KOPT-K1 (cell line): Measurements from ENCODE around the gene DAB2IP.
A peak's percentile ranks its signal among the peaks of the same experiment; 100 is the strongest.
"Not testable (repeated sequence)": the region's sequence is repeated elsewhere in the genome, so short reads cannot be mapped to it uniquely, and the experiment has no call there.

ENCODE experiments used
- H3K27ac ChIP-seq: fragments of 200-600 bp; sonication (generic); 2 replicates; pipeline ENCODE4 v1.5.1; 2016; ENCODE audit warnings: antibody characterized with exemption, mild to moderate bottlenecking, low read depth, low read length; ENCODE audit not compliant: poor library complexity, severe bottlenecking
- H3K36me3 ChIP-seq: fragments of 200-600 bp; sonication (generic); 2 replicates; pipeline ENCODE4 v1.5.1; 2017; ENCODE audit warnings: antibody characterized with exemption, mild to moderate bottlenecking, low read length, moderate library complexity; ENCODE audit not compliant: insufficient read depth
- H3K9me3 ChIP-seq: fragments of 200-600 bp; sonication (generic); 2 replicates; pipeline ENCODE4 v1.5.1; 2017; ENCODE audit warnings: antibody characterized with exemption, low read length, mild to moderate bottlenecking; ENCODE audit not compliant: insufficient read depth, poor library complexity, severe bottlenecking

The DAB2IP gene

DNA sequence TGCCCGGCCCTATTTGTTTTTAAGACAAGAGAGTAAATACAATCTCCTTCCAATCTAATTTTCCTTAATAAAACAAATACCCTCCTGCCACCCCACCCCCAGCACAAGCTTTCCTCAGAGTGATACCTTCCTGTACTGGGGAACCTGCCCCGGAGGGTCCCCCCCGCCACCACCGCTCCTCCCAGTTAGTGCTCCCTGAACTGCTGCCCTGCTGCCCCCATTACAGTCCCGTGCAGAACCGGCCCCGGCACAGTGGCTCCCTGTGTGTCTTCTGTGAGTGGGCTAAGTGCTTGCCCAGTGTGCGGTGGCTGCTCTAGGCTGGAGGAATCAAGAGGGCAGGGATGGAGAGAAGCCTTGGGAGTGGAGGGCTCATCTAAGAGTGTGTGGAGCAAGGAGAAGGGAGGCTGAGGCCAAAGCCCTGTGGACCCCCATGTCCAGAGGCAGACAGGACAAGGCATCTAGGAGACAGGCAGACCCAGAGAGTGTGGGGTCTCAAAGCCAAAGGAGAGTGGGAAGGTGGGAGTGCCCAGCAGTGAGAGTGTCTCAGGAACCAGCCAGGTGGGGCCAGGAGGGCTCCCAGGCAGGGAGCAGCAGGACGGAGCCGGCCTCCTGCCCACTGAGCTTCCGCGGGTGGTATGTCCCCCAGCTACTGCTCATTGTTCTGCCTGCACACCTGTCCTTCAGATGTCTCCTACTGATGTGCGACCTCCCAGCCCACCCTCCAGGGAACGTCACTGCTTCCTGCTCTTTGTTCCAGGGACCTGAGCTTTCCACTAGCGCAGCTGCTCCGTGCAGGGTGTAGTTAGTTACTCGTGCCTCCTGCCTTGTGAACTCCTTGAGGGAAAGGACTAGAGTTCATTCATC lies 129.0 kb downstream of the DAB2IP start:
- no peaks in the 10 kb centered on the region for H3K9me3 ChIP-seq
- no peaks in the 10 kb centered on the region for H3K36me3 ChIP-seq
- no peak overlapping the region for H3K27ac ChIP-seq

DNA sequence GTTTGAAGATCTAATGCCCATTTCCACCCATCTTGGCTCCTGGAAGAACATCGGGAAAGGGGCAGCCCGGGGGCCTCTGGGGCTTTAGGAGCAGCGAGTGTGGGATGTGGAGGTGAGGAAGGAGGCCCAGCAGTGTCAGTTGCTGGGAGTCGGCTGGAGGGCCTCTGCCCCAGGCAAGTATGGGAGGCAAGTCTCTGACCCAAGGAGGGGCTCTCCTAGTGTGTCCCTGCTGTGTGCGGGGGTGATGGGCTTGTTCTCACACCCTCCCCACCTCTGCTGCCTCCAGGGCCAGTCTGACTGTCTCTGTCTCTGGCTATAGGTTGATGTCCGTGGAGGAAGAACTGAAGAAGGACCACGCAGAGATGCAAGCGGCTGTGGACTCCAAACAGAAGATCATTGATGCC lies 129.7 kb downstream of the DAB2IP start:
- Histone ChIP-seq H3K36me3 (no peaks in the 10 kb centered on the region), H3K9me3 (no peaks in the 10 kb centered on the region), H3K27ac (no peak overlapping the region)

GRCh38 chr9:121781701-121782464 lies 130.4 kb downstream of the DAB2IP start:
- no peak overlapping the region for H3K27ac ChIP-seq
- H3K36me3 ChIP-seq: no peaks in the 10 kb centered on the region
- H3K9me3 ChIP-seq: no peaks in the 10 kb centered on the region

DNA sequence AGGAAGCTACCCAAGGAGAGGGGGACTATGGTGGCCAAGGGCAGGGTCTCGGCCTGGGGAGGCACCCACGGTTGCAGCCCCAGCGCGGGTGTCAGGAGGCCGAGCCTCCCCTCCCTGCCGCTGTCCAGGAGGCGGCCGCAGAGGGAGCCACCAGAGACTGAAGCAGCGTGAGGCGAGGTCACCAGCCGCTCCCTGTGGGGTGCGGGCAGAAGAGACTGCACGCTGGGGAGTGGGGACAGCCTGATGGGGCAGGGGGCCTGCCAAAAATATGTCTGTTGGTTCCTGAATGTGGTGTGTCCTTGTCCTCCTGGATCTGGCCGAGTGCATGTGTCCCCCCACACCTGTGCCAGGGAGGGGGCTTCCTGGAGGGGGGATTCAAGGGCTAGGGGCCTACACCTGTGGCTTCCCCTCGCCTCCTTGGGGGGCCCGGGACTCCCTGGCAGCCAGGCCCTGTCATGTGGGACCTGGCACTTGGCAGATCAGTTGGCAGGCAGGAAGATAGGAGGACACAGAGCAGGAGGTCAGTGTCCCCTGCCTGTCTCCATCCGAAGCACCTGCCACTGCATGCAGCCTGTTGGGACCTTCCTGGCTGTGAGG lies 131.2 kb downstream of the DAB2IP start:
- no peaks in the 10 kb centered on the region for H3K9me3 ChIP-seq
- H3K36me3 ChIP-seq: no peaks in the 10 kb centered on the region
- peak overlapping the region; percentile 81 for H3K27ac ChIP-seq

DNA sequence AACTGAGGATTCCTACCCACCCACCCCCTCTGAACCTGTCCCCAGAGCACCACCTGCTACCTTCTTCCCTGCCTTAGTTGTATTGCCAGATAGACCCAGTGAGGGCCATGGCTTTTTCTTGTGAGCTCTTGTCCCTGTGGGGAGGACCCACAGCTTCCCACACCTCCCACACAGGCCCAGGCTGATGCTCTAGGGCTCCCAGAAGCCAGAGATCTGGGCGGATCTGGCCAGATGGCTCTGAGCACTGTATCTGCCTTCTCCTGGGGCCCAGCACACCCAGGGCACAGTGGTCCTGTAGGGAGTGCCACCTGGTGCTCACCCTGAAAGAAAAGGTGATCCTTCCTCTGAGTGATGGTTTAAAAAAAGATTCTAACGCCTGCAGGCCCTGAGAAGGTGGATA lies 131.7 kb downstream of the DAB2IP start:
- H3K36me3 ChIP-seq: no peaks in the 10 kb centered on the region
- H3K9me3 ChIP-seq: no peaks in the 10 kb centered on the region
- peak overlapping the region; percentile 81 for H3K27ac ChIP-seq

- no peaks in the 10 kb centered on the region for H3K36me3 ChIP-seq
- peak overlapping the region; percentile 81 for H3K27ac ChIP-seq
- H3K9me3 ChIP-seq: no peaks in the 10 kb centered on the region
Measured at GRCh38 chr9:121783521-121784507, 132.4 kb downstream of the DAB2IP start.

DNA sequence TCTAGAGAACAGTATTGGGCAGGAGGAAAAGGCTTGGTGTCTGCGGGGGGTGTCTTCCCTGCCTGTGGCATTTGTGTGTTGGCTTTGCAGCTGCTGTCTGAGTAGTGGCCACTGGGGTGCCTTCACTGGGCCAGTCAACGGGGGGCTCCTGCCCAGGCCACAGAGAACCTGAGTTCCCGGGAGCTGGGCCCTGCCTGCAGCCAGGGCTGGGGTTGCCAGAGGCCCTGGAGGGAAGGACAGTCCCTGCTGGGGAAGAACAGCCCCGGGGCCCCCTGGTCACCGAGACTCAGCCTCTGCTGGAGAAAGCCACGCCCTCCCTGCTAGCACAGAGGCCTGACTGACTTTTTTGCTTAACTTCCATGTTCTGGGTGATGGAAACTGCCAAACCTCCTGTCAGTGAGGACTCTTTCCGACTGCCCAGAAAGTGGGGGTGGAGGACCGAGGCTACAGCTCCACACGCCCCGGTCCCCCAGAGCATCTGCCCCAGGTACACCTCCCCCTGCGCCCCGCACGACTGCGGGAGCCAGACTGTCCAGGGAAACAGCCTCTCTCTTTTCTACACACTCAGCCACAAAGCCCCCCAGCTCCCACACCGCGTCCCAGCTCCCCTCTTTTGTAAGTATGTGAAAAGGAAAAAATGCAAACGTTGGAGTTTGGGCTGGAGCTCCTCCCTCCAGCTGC lies 133.4 kb downstream of the DAB2IP start:
- no peaks in the 10 kb centered on the region for H3K9me3 ChIP-seq
- H3K36me3 ChIP-seq: no peaks in the 10 kb centered on the region
- peak overlapping the region; percentile 81 for H3K27ac ChIP-seq

- no peaks in the 10 kb centered on the region for H3K36me3 ChIP-seq
- H3K9me3 ChIP-seq: no peaks in the 10 kb centered on the region
- H3K27ac ChIP-seq: no peak overlapping the region
Measured at GRCh38 chr9:121785673-121786542, 134.5 kb downstream of the DAB2IP start.

DNA sequence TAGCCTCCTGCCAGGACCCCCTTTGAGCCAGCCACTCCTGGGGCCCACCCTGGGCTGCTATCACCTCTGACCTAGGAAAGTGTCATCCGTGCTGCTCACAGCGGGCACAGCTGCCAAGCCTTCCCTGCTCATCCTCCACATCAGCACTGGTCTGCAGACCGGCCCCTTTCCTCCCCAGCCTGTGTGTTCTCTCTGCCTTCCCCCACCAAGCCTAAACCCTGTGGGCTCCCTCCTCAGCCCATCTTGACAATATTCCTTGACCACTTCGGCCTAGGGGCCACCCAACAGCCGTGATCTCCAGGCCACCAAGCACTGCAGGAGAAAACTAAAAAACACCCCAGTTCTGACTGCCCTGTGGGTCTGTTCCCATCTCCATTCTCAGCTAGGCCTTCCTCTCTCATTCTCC lies 135.1 kb downstream of the DAB2IP start:
- no peak overlapping the region for H3K27ac ChIP-seq
- H3K36me3 ChIP-seq: no peaks in the 10 kb centered on the region
- no peaks in the 10 kb centered on the region for H3K9me3 ChIP-seq

DNA sequence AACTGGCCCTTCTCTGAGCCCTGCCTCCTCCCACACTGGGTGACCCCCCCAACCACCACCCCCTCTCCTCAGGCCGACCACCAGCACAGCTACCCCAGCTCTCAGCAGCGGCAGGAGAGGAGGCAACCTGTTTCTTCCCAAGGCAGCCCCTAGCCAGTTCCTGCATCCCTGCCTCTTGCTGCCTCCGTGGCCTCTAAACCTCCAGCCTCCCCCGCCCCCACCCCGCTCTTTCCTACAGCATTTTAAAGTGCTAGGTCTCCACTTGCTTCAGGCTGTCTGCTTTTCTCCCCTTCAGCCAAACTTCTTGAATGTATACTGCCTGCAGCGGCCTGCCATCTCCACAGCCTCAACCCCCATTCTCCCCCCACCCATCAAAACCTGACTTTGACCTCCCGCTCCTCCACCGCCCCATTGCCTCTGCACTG lies 135.6 kb downstream of the DAB2IP start:
- no peak overlapping the region for H3K27ac ChIP-seq

GRCh38 chr9:121788686-121789366 lies 137.4 kb downstream of the DAB2IP start:
- Histone ChIP-seq H3K36me3 (no peaks in the 10 kb centered on the region), H3K27ac (no peak overlapping the region), H3K9me3 (no peaks in the 10 kb centered on the region)

More for the DNA sequence above, 135.6 kb downstream of the DAB2IP start:
- Histone ChIP-seq H3K9me3 (no peaks in the 10 kb centered on the region), H3K36me3 (no peaks in the 10 kb centered on the region)

DNA sequence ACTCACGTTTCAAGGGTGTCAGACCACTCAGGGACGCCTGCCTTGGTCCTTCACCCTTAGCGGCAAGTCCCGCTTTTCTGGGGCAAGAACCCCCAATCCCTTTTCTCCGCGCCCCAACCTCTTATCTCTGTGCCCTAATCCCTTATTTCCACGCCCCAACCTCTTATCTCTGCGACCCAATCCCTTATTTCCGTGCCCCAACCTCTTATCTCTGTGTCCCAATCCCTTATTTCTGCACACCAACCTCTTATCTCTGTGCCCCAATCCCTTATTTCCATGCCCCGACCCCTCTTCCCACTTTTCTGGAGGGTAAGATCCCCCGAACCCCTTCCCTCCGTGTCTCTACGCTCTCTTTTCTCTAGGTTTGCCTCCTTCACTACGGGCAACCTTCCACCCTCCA lies 139.4 kb downstream of the DAB2IP start:
- Histone ChIP-seq H3K36me3 (no peaks in the 10 kb centered on the region), H3K9me3 (no peaks in the 10 kb centered on the region), H3K27ac (no peak overlapping the region)

GRCh38 chr9:121792476-121792875 lies 141.0 kb downstream of the DAB2IP start:
- not testable (repeated sequence) for H3K36me3 ChIP-seq, H3K27ac ChIP-seq, H3K9me3 ChIP-seq
